ENCODE measurements around the gene SRSF4. TPM values are rescaled to one million over a fixed set of nuclear protein-coding genes. Genes with fewer than 3 reads are reported as not detected.
"Not testable (repeated sequence)": the region's sequence is repeated elsewhere in the genome, so short reads cannot be mapped to it uniquely, and the experiment has no call there.

The SRSF4 gene
- total RNA-seq, 4 donors from 2014 or later: 41.4 to 82.6 (median 56.4) TPM

DNA sequence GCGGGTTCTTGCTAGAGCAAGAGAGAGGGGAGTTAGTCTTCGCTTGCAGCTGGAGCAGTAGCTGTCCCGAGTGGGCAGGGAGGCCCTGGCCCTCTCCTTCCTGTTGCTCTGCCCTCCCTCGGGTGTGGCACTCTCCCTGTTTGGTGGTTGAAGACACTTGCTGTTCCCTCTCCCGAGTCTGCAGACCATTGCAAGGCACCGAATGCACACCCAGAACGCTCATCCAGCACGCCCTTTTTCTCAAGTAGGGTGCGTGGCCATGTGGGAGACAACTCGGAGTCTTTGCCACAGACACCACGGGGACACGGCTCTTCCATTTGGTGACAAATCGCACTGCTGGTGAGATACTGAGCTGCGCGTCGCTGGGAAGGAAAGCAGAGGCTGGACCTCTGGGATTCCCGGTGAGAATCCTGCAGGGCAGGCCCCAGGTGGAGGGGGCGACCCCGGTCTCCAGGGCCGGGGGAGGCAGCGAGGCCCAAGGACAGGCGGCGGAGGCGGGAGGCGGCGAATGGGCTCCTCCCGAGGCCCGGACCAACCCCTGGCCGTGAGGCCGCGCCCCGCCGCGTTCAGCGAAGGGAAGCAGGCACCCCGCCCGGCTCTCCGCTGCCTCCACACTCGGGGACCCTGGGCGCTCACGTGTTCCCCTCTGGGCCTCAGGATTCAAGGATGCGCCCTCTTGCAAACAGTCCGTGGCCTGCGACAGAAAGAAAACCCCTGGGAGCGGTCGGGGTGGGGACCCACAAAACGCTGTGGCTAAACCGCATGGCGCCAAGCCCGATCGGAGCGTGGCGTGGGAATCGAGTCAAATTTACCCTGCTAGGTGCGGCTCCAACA lies 47.6 kb downstream of the SRSF4 start:
- intact Hi-C loops (cut with DNase I): no loop called here
- Histone ChIP-seq H3K27me3 (peaks cover 0 to 20% (median 0%) of the 10 kb centered on the region in 4 donors), H3K27ac (no peak overlapping the region), H3K4me1 (peaks cover 0 to 26% (median 7%) of the 10 kb centered on the region in 3 donors), H3K4me3 (peak overlapping the region; percentile 12 to 45 (median 19)), H3K9me3 (no peaks in the 10 kb centered on the region), H3K36me3 (no peaks in the 10 kb centered on the region)
- no peak for TF ChIP-seq POLR2A (IDR thresholded peaks at IDR 0.05)
- TF ChIP-seq, protein P1, sequence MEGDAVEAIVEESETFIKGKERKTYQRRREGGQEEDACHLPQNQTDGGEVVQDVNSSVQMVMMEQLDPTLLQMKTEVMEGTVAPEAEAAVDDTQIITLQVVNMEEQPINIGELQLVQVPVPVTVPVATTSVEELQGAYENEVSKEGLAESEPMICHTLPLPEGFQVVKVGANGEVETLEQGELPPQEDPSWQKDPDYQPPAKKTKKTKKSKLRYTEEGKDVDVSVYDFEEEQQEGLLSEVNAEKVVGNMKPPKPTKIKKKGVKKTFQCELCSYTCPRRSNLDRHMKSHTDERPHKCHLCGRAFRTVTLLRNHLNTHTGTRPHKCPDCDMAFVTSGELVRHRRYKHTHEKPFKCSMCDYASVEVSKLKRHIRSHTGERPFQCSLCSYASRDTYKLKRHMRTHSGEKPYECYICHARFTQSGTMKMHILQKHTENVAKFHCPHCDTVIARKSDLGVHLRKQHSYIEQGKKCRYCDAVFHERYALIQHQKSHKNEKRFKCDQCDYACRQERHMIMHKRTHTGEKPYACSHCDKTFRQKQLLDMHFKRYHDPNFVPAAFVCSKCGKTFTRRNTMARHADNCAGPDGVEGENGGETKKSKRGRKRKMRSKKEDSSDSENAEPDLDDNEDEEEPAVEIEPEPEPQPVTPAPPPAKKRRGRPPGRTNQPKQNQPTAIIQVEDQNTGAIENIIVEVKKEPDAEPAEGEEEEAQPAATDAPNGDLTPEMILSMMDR (IDR thresholded peaks at IDR 0.05): no peak
- no peak for DNase-seq
- 30 to 66% methylated on average over 7 to 18 of the region's 55 CpGs for WGBS, 2 donors

DNA sequence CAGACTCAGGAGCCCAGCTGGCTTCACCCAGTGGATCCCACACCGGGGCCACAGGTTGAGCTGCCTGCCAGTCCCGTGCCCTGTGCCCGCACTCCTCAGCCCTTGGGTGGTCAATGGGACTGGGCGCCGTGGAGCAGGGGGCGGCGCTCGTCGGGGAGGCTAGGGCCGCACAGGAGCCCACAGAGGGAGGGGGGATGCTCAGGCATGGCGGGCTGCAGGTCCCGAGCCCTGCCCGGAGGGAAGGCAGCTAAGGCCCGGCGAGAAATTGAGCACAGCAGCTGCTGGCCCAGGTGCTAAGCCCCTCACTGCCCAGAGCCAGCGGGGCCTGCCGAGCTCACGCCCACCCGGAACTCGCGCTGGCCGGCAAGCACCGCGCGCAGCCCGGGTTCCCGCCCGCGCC lies 50.6 kb downstream of the SRSF4 start:
- H3K27ac ChIP-seq; DNase-seq; intact Hi-C loops (cut with DNase I); H3K36me3 ChIP-seq; H3K4me3 ChIP-seq; H3K9me3 ChIP-seq: not testable (repeated sequence)
- WGBS, 2 donors: no CpG with 5 or more reads among the region's 29 CpGs
- Histone ChIP-seq H3K27me3 (peaks cover 0 to 20% (median 0%) of the 10 kb centered on the region in 4 donors), H3K4me1 (peaks cover 0 to 21% (median 7%) of the 10 kb centered on the region in 3 donors)

DNA sequence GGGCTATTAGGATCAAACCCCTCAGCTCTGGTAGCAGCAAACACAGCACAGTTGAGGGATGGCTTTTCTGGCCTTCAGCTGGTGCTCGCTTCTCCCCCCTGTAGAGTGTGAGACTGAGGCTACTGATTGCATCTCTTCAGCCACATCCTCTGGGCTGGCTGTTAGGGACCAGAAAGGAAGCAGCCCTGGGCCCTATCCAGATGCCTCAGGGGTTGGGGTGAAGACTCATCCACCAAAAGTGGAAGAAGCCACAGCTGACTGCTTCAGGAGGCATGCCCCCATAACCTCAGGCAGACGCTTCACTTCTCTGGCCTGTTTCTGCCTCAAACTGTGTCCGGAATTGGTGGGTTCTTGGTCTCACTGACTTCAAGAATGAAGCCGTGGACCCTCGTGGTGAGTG lies 51.8 kb downstream of the SRSF4 start:
- Histone ChIP-seq H3K27ac (no peak overlapping the region), H3K36me3 (no peaks in the 10 kb centered on the region), H3K27me3 (peaks cover 0 to 21% (median 0%) of the 10 kb centered on the region in 4 donors), H3K4me3 (no peak overlapping the region), H3K9me3 (no peaks in the 10 kb centered on the region), H3K4me1 (peaks cover 2 to 30% (median 13%) of the 10 kb centered on the region in 3 donors)
- intact Hi-C loops (cut with DNase I): loop anchor here (10.0 kb wide), 1 partner anchor 55 kb away; the partner anchor contains the start of gene SRSF4
- WGBS, 2 donors: 83% methylated on average over 2 of the region's 5 CpGs; no CpG with 5 or more reads in 1 of the 2 donors
- TF ChIP-seq, protein P1 (IDR thresholded peaks at IDR 0.05): no peak
- TF ChIP-seq POLR2A (IDR thresholded peaks at IDR 0.05): no peak
- no peak for DNase-seq

DNA sequence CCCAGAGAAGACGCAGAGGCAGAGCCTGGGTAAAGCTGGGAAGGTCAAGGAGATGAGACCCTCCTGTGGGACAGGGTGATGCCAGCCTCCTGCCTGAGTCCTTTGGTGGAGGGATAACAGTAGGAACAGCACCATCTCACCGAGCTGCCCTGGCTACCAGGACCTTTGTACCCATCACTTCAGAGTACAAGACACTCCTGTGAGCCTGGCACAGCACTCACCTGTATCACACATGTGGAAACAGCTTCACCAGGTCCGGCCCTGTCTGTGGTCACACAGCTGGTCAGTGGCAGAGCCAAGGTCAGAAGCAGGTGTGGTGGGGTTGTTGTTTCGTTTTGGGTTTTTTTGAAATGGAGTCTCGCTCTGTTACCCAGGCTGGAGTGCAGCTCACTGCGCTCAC lies 53.0 kb downstream of the SRSF4 start:
- Histone ChIP-seq H3K4me1 (peaks cover 14 to 32% (median 14%) of the 10 kb centered on the region in 3 donors), H3K36me3 (no peaks in the 10 kb centered on the region), H3K27ac (no peak overlapping the region), H3K9me3 (no peaks in the 10 kb centered on the region), H3K27me3 (peaks cover 0 to 23% (median 0%) of the 10 kb centered on the region in 4 donors), H3K4me3 (no peak overlapping the region)
- WGBS, 2 donors: 83 to 87% methylated on average over 5 of the region's 6 CpGs
- no peak for TF ChIP-seq POLR2A (IDR thresholded peaks at IDR 0.05)
- TF ChIP-seq, protein P1 (IDR thresholded peaks at IDR 0.05): no peak
- DNase-seq: no peak
- intact Hi-C loops (cut with DNase I): loop anchor here (10.0 kb wide), 1 partner anchor 56 kb away; the partner anchor contains the start of gene SRSF4

DNA sequence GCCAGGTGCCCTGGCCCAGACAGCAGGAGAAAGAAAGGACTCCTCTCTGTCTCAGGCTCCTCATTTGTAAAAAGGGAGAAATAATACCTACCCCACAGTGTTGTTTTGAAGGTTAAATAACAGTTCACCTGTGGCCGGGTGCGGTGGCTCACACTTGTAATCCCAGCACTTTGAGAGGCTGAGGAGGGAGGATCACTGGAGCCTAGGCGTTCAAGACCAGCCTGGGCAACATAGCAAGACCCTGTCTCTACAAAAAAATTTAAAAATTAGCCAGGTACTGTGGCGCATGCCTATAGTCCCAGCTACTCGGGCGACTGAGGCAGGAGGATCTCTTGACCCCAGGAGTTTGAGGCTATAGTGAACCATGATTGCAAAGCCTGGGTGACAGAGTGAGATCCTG lies 55.5 kb downstream of the SRSF4 start:
- Histone ChIP-seq H3K36me3 (no peaks in the 10 kb centered on the region), H3K4me1 (peaks cover 28 to 47% (median 38%) of the 10 kb centered on the region in 3 donors), H3K4me3 (no peak overlapping the region), H3K27ac (no peak overlapping the region), H3K27me3 (peaks cover 0 to 45% (median 0%) of the 10 kb centered on the region in 4 donors), H3K9me3 (no peaks in the 10 kb centered on the region)
- intact Hi-C loops (cut with DNase I): loop anchor here (10.0 kb wide), 1 partner anchor 59 kb away; the partner anchor contains the start of gene SRSF4
- DNase-seq: no peak
- TF ChIP-seq POLR2A (IDR thresholded peaks at IDR 0.05): no peak
- TF ChIP-seq, protein P1 (IDR thresholded peaks at IDR 0.05): no peak
- 93 to 100% methylated on average over 2 to 3 of the region's 6 CpGs for WGBS, 2 donors
